BLaER1 (cell line): ENCODE measurements around the gene SLX9.

Source experiments
- H3K27ac ChIP-seq: shearing (Covaris generic); formaldehyde crosslinking; 2 replicates; pipeline ENCODE4 v1.8.1; 2022
- H3K27me3 ChIP-seq: shearing (Covaris generic); formaldehyde crosslinking; 2 replicates; pipeline ENCODE4 v1.8.1; 2022
- H3K36me3 ChIP-seq: shearing (Covaris generic); formaldehyde crosslinking; 2 replicates; pipeline ENCODE4 v1.8.1; 2022
- H3K4me1 ChIP-seq: shearing (Covaris generic); formaldehyde crosslinking; 2 replicates; pipeline ENCODE4 v1.8.1; 2022
- H3K4me2 ChIP-seq: shearing (Covaris generic); formaldehyde crosslinking; 2 replicates; pipeline ENCODE4 v1.8.1; 2022
- H3K4me3 ChIP-seq: shearing (Covaris generic); formaldehyde crosslinking; 2 replicates; pipeline ENCODE4 v1.8.1; 2022
- H3K9ac ChIP-seq: shearing (Covaris generic); formaldehyde crosslinking; 2 replicates; pipeline ENCODE4 v1.8.1; 2022
- H3K9me3 ChIP-seq: shearing (Covaris generic); formaldehyde crosslinking; 2 replicates; pipeline ENCODE4 v1.8.1; 2022
- H4K20me1 ChIP-seq: shearing (Covaris generic); formaldehyde crosslinking; 2 replicates; pipeline ENCODE4 v1.8.1; 2022
- Cebpa-rat ChIP-seq: shearing (Covaris generic); IDR thresholded peaks from 2 replicates; pipeline ENCODE4 v1.8.1; 2022

The SLX9 gene

GRCh38 chr21:44894687-44895302, 45.0 kb upstream of the SLX9 start:
- no peak for TF ChIP-seq Cebpa-rat
- H3K9ac ChIP-seq: no peak overlapping the region

GRCh38 chr21:44895859-44896258, 44.0 kb upstream of the SLX9 start:
- no peaks in the 10 kb centered on the region for H3K27me3 ChIP-seq
- H4K20me1 ChIP-seq: 0 out of 2 replicates have a peak, but pooled peaks cover 15% of the 10 kb centered on the region
- no peak for TF ChIP-seq Cebpa-rat
- H3K9me3 ChIP-seq: no peaks in the 10 kb centered on the region
- peaks cover 64% of the 10 kb centered on the region for H3K4me1 ChIP-seq
- no peak overlapping the region for H3K4me2 ChIP-seq
- H3K9ac ChIP-seq: no peak overlapping the region
- no peak overlapping the region for H3K4me3 ChIP-seq
- peaks cover 34% of the 10 kb centered on the region; the same call in 1 of the 2 replicates for H3K36me3 ChIP-seq
- H3K27ac ChIP-seq: no peak overlapping the region

More at GRCh38 chr21:44894687-44895302, 45.0 kb upstream of the SLX9 start:
- Histone ChIP-seq H3K4me1 (peaks cover 69% of the 10 kb centered on the region), H3K27ac (no peak overlapping the region), H3K9me3 (no peaks in the 10 kb centered on the region), H3K4me2 (peak overlapping the region; percentile 64), H3K27me3 (no peaks in the 10 kb centered on the region), H3K36me3 (peaks cover 24% of the 10 kb centered on the region; the same call in 1 of the 2 replicates), H3K4me3 (no peak overlapping the region), H4K20me1 (0 out of 2 replicates have a peak, but pooled peaks cover 18% of the 10 kb centered on the region)

GRCh38 chr21:44896561-44897286, 43.1 kb upstream of the SLX9 start:
- no peaks in the 10 kb centered on the region for H3K27me3 ChIP-seq
- 0 out of 2 replicates have a peak, but pooled peaks cover 9% of the 10 kb centered on the region for H4K20me1 ChIP-seq
- no peaks in the 10 kb centered on the region for H3K9me3 ChIP-seq
- H3K36me3 ChIP-seq: peaks cover 43% of the 10 kb centered on the region
- no peak overlapping the region for H3K27ac ChIP-seq
- H3K4me2 ChIP-seq: no peak overlapping the region
- H3K4me3 ChIP-seq: no peak overlapping the region
- no peak overlapping the region for H3K9ac ChIP-seq
- H3K4me1 ChIP-seq: peaks cover 62% of the 10 kb centered on the region
- TF ChIP-seq Cebpa-rat: no peak

- Histone ChIP-seq H4K20me1 (0 out of 2 replicates have a peak, but pooled peaks cover 9% of the 10 kb centered on the region), H3K4me2 (0 out of 2 replicates have a peak overlapping the region, but pooled peaks have one; percentile 12), H3K9me3 (no peaks in the 10 kb centered on the region), H3K27ac (no peak overlapping the region), H3K4me3 (no peak overlapping the region), H3K9ac (no peak overlapping the region), H3K36me3 (peaks cover 50% of the 10 kb centered on the region), H3K4me1 (peaks cover 54% of the 10 kb centered on the region), H3K27me3 (no peaks in the 10 kb centered on the region)
- no peak for TF ChIP-seq Cebpa-rat
Measured at GRCh38 chr21:44897326-44898010, 42.4 kb upstream of the SLX9 start.

GRCh38 chr21:44898011-44898488, 41.8 kb upstream of the SLX9 start:
- 0 out of 2 replicates have a peak overlapping the region, but pooled peaks have one; percentile 12 for H3K4me2 ChIP-seq
- no peak overlapping the region for H3K9ac ChIP-seq
- H4K20me1 ChIP-seq: 0 out of 2 replicates have a peak, but pooled peaks cover 7% of the 10 kb centered on the region
- H3K27me3 ChIP-seq: no peaks in the 10 kb centered on the region
- no peak overlapping the region for H3K27ac ChIP-seq
- no peaks in the 10 kb centered on the region for H3K9me3 ChIP-seq
- peaks cover 48% of the 10 kb centered on the region for H3K4me1 ChIP-seq
- no peak overlapping the region for H3K4me3 ChIP-seq
- peaks cover 56% of the 10 kb centered on the region for H3K36me3 ChIP-seq
- no peak for TF ChIP-seq Cebpa-rat

- TF ChIP-seq Cebpa-rat: no peak
- Histone ChIP-seq H3K9me3 (no peaks in the 10 kb centered on the region), H3K36me3 (peaks cover 66% of the 10 kb centered on the region), H3K27me3 (no peaks in the 10 kb centered on the region), H3K9ac (no peak overlapping the region), H3K4me2 (no peak overlapping the region), H3K4me3 (no peak overlapping the region), H3K27ac (no peak overlapping the region), H4K20me1 (no peaks in the 10 kb centered on the region), H3K4me1 (peaks cover 38% of the 10 kb centered on the region)
Measured at GRCh38 chr21:44898851-44899767, 40.7 kb upstream of the SLX9 start.

GRCh38 chr21:44899768-44900558, 39.9 kb upstream of the SLX9 start:
- Histone ChIP-seq H4K20me1 (no peaks in the 10 kb centered on the region), H3K4me3 (no peak overlapping the region), H3K36me3 (peaks cover 66% of the 10 kb centered on the region), H3K4me2 (peak overlapping the region; percentile 39; the same call in 1 of the 2 replicates), H3K4me1 (peaks cover 29% of the 10 kb centered on the region), H3K27me3 (no peaks in the 10 kb centered on the region), H3K9ac (no peak overlapping the region), H3K9me3 (no peaks in the 10 kb centered on the region), H3K27ac (no peak overlapping the region)
- TF ChIP-seq Cebpa-rat: no peak

GRCh38 chr21:44900559-44901251, 39.1 kb upstream of the SLX9 start:
- Histone ChIP-seq H3K9me3 (no peaks in the 10 kb centered on the region), H3K9ac (0 out of 2 replicates have a peak overlapping the region, but pooled peaks have one; percentile 29), H3K4me2 (peak overlapping the region; percentile 39), H3K4me3 (no peak overlapping the region), H3K27ac (peak overlapping the region; percentile 13; the same call in 1 of the 2 replicates), H3K27me3 (no peaks in the 10 kb centered on the region), H3K36me3 (peaks cover 66% of the 10 kb centered on the region), H4K20me1 (no peaks in the 10 kb centered on the region), H3K4me1 (peaks cover 28% of the 10 kb centered on the region)
- TF ChIP-seq Cebpa-rat: no peak
